HG02642 (cell line): Measurements from ENCODE around the gene MEIOC.
"Not testable (repeated sequence)": the region's sequence is repeated elsewhere in the genome, so short reads cannot be mapped to it uniquely, and the experiment has no call there.

Experiments used
- ATAC-seq: cut with Tn5 transposase; IDR thresholded peaks from one replicate; pipeline ENCODE4 v1.9.1; 2021; ENCODE audit warnings: mild to moderate bottlenecking; ENCODE audit not compliant: unreplicated experiment, poor library complexity

The MEIOC gene

GRCh38 chr17:44655983-44656710 is at the start of gene MEIOC:
TSS of gene MEIOC (plus strand) at chr17:44656468. CDS start at chr17:44656614, 146 bp downstream.
- ATAC-seq = no peak

GRCh38 chr17:44606658-44607057 is 49.6 kb upstream of the MEIOC start:
- no peak for ATAC-seq

GRCh38 chr17:44607836-44608690 is 48.2 kb upstream of the MEIOC start:
- no peak for ATAC-seq

GRCh38 chr17:44608727-44609435 is 47.4 kb upstream of the MEIOC start:
- ATAC-seq = no peak

GRCh38 chr17:44610331-44610730 is 45.9 kb upstream of the MEIOC start:
- no peak for ATAC-seq

GRCh38 chr17:44610871-44611270 is 45.4 kb upstream of the MEIOC start:
- no peak for ATAC-seq

- no peak for ATAC-seq
These were observed 41.4 kb upstream of the MEIOC start for GRCh38 chr17:44614862-44615261.

- ATAC-seq = not testable (repeated sequence)
These were observed 37.6 kb upstream of the MEIOC start for GRCh38 chr17:44618652-44619051.

GRCh38 chr17:44623070-44623725 is 33.1 kb upstream of the MEIOC start:
- no peak for ATAC-seq

GRCh38 chr17:44627513-44628242 is 28.6 kb upstream of the MEIOC start:
- ATAC-seq = no peak

GRCh38 chr17:44628243-44629188 is 27.8 kb upstream of the MEIOC start:
- ATAC-seq = no peak

GRCh38 chr17:44629314-44629713 is 27.0 kb upstream of the MEIOC start:
- no peak for ATAC-seq

- no peak for ATAC-seq
These were observed 25.6 kb upstream of the MEIOC start for GRCh38 chr17:44630703-44631102.

GRCh38 chr17:44633998-44634397 is 22.3 kb upstream of the MEIOC start:
- no peak for ATAC-seq

- ATAC-seq = not testable (repeated sequence)
These were observed 21.9 kb upstream of the MEIOC start for GRCh38 chr17:44634401-44634800.

- no peak for ATAC-seq
These were observed 19.7 kb upstream of the MEIOC start for GRCh38 chr17:44636562-44636961.

- ATAC-seq = no peak
These were observed 19.2 kb upstream of the MEIOC start for GRCh38 chr17:44637066-44637465.

- no peak for ATAC-seq
These were observed 13.4 kb upstream of the MEIOC start for GRCh38 chr17:44642834-44643233.

- ATAC-seq = no peak
These were observed 10.9 kb upstream of the MEIOC start for GRCh38 chr17:44645341-44645740.
